Stimulated activated CD4-positive, alpha-beta T cell treated with anti-CD3 and anti-CD28 coated beads, TNF-alpha, amount 100 ng/mL, for 24 hours (primary cell): ENCODE data around the gene DSC1.

Source experiments
- DNase-seq, 3 experiments: peaks; one replicate each; pipeline ENCODE4 v3.0.0-alpha.2; 2020; ENCODE audit warnings: low read depth in 3 of 3

Gene DSC1

GRCh38 chr18:31104444-31104843 lies 58.2 kb downstream of the DSC1 start:
- no peak for DNase-seq

DNA sequence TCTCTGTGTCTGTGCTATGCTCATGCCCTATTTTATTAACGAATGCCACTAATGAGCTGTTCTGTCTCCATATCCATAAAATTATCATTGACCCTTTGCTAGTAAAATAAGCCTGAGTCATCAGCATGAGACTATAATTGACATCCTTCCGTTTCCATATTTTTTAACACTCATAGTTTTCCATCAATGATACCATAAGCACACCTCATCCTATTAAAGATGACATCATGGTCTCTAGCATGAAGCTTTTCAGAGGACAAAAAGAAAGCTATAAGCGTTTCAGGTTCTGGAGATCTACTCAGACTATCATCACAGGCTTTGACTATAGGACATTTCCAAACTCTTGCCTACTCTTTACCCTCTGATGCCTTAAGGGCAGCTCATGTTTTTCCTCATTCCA lies 59.2 kb downstream of the DSC1 start:
- DNase-seq, result no peak

DNA sequence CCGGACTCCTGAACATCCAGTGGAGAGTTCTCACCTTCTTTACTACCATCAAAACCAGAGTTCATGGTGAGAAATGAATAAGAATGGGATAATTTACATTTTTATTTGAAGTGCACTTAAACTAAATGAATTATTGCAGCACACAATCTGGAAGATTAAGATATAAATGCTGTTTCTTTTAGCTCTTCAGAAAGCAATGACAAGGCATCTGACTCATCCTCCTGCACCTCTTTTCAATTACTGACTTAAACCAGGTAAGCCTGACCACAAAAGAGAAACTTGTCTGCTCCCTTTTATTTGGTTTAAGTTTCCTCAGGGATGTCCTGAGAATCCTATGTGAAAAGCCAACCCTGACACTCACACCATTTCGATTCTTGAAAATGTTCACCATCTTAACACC lies 59.7 kb downstream of the DSC1 start:
- DNase-seq, result no peak

- no peak for DNase-seq
Measured at GRCh38 chr18:31102025-31102684, 60.5 kb downstream of the DSC1 start, which contains the start of gene DSC2. DSC2 (minus strand) TSS chr18:31102421; CDS start chr18:31101971, 450 bp downstream.

DNA sequence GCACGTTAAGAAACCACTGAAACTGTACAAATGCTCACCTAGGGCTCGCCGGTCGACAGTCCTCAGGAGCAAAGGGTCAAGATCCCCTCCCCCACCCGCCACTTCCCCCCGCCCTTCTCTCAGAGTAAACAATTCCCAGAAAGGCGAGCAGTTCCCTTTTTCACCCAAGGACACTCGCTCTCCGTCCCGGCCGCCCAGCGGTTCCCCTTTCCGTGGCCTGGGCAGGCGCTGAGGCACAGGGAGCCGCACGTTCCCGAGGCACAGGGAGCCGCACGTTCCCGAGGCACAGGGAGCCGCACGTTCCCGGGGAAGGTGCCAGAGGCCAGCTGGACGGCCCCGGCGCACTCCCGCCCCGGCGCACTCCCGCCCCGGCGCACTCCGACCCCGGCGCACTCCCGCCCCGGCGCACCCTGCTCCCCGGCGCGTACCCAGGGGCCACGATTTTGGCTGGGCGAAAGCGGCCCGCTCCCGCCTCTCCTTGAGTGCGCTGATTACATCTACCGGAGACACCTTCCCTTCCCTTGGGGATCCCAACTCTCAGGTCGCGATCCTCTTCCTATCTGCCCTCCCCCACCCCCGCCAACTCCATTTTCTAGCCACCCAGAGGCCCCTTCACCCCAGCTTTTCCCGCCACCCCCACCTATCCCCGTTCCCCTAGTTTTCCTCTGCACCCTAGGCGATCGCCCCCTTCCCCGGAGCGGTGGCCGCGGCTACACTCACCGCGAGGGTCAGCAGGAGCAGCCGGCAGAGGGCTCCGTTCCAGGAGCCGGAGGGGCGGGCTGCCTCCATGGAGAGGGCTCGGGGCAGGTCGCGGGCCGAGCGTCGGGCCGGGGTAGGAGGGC lies 61.3 kb downstream of the DSC1 start:
- DNase-seq, result no peak

DNA sequence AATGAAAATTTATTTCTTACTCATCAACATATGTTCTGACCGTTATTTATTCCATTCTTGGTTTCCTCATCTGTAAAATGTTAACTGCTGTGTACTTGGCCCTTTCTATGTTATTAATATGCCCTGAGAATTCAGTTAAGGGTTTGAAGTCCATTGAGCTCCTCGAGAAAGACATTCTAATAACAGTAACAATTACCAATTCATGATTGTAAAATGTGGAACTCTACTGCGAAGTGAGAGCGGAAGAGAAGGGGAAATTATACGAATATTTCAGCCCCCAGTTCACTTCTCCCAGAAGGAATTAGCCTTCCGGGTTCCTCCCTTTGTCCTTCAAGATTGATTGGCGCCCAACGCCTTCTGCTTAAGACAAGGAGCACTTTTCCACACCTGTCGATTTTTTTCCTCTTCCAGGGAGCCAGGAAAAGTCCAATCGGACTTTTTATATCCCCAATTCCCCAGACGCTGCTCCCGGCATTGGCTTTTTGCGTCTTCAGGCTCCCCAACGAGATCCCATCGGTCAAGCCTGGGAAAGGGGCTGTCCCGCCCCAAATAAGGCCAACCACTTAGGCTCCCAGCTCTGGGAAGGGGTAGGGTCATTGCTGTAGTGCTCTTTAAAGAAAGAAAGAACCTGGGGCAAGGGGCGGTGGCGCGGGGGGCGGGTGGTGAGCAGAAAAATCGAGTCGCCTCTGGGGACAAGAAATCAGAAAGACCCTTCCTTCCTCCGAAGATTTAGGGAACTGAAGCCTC lies 62.0 kb downstream of the DSC1 start:
- DNase-seq, result no peak

GRCh38 chr18:31099450-31100230 lies 63.0 kb downstream of the DSC1 start:
- DNase-seq, result no peak

DNA sequence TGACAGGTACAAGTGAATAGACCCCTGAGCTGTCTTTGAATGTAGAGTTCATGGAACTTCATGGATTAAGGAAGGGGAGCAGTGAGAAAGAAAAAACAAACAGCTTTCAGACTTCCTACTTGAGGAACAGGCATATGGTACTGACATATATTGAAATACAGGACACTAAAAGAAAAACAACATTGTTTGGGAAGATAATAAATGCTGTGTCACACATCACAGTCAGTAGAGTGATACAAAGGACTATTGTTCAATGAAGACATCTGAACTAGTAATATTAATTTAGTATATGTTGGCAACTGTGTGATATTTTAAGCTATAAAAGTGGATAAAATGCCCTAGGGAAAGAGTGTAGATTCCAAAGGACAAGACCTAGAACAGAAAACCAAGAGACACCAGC lies 63.8 kb downstream of the DSC1 start:
- DNase-seq, result no peak

GRCh38 chr18:31097666-31098065 lies 65.0 kb downstream of the DSC1 start:
- DNase-seq, result no peak

- no peak for DNase-seq
Measured at GRCh38 chr18:31093880-31094279, 68.8 kb downstream of the DSC1 start.

DNA sequence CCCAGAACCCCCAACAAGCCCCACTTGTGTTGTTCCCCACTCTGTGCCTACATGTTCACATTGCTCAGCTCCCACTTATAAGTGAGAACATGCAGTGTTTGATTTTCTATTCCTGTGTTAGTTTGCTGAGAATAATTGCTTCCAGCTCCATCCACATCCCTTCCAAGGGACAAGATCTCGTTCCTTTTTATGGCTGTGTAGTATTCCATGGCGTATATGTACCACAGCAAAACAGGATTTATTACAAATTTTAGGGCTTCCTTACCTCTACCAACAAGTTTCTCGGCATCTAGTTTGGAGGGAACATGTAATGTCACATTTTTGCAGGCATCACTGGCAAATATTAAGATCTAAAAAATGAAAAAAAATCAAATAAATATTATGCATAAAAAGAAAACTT lies 69.4 kb downstream of the DSC1 start:
- DNase-seq, result no peak

GRCh38 chr18:31091350-31091749 lies 71.3 kb downstream of the DSC1 start:
- no peak for DNase-seq

- DNase-seq, result no peak
Measured at GRCh38 chr18:31088532-31088931, 74.1 kb downstream of the DSC1 start.

GRCh38 chr18:31079973-31080372 lies 82.7 kb downstream of the DSC1 start:
- no peak for DNase-seq
